GM21723 (cell line): ENCODE measurements around the gene NPBWR2.
"Not testable (repeated sequence)": the region's sequence is repeated elsewhere in the genome, so short reads cannot be mapped to it uniquely, and the experiment has no call there.

Source experiments
- ATAC-seq: cut with Tn5 transposase; IDR thresholded peaks from one replicate; pipeline ENCODE4 v1.9.1; 2021; ENCODE audit warnings: mild to moderate bottlenecking, moderate library complexity; ENCODE audit not compliant: unreplicated experiment

The NPBWR2 gene

DNA sequence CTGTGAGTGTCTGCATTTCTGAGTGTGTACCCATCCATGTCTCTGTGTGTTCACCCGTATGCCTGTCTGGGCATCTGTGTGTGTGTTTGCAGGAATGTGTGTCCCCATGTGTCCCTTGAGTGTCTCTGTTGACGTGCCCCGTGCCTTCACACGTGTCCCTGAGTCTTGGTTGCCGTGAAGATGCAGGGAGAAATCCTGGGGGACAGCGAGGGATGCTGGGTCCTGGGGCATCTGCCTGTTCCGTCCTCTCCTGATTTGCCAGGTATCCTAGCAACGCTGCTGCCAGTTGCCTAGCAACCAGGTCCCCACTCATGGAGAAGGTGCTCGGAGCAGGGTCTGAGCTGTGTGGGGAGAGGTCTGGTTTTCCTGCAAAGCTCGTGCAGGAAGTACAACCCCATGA is 17.2 kb downstream of the NPBWR2 start:
- ATAC-seq, result no peak

- ATAC-seq, result not testable (repeated sequence)
These were observed 18.8 kb downstream of the NPBWR2 start for GRCh38 chr20:64088586-64088985.

DNA sequence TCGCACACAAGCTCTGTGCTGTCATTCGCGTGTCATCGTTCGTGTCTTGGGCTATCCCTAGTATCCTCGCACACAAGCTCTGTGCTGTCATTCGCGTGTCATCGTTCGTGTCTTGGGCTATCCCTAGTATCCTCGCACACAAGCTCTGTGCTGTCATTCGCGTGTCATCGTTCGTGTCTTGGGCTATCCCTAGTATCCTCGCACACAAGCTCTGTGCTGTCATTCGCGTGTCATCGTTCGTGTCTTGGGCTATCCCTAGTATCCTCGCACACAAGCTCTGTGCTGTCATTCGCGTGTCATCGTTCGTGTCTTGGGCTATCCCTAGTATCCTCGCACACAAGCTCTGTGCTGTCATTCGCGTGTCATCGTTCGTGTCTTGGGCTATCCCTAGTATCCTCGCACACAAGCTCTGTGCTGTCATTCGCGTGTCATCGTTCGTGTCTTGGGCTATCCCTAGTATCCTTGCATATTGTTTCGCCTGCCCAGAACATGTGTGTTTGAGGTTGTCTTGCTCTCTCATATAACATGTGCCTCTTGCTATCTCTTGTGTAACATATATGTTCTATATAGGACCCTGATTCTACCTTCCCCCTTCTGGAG is 20.0 kb downstream of the NPBWR2 start:
- not testable (repeated sequence) for ATAC-seq

DNA sequence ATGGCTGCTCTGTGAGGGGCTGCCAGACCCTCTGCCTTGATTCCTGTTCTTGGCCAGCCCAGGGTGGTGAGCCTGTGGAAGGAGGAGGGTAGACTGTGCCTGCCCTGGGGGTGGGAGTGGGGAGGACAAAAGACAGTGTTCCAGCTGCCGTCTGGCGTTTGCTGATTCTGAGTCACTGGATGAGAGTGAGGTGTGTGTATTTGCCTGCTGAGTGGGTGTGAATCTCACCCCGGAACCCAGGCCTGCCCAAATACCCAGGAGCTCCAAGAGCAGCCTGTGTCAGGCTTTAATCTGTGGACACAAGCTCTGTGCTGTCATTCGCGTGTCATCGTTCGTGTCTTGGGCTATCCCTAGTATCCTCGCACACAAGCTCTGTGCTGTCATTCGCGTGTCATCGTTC is 20.6 kb downstream of the NPBWR2 start:
- ATAC-seq, result no peak

GRCh38 chr20:64084685-64085152 is 22.6 kb downstream of the NPBWR2 start:
- ATAC-seq, result no peak

- no peak for ATAC-seq
These were observed 23.3 kb downstream of the NPBWR2 start, which contains the start of gene LKAAEAR1 for GRCh38 chr20:64083804-64084684. TSS of gene LKAAEAR1 (minus strand) at chr20:64084398. CDS start at chr20:64084219, 179 bp downstream.

GRCh38 chr20:64083378-64083803 is 24.0 kb downstream of the NPBWR2 start:
- ATAC-seq, result peak; percentile 34

- no peak for ATAC-seq
These were observed 24.5 kb downstream of the NPBWR2 start for GRCh38 chr20:64082820-64083377.

- no peak for ATAC-seq
These were observed 25.1 kb downstream of the NPBWR2 start for GRCh38 chr20:64082126-64082731.

DNA sequence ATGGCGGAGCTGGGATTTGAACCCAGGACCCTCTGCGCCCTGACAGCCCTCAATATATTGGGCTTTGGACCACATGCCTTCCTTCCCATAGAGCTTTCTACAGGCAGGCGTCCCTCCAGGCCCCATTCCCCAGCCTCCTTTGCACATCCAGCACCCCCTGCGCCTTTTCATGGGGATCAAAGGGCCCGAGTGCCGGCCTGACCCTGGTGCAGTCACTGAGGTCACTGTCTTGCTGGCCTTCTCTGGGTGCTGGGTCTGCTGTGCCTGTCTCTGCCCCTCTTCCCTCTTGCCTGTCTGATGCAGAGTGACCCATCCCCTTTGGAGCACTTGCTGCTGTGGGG is 25.8 kb downstream of the NPBWR2 start:
- ATAC-seq, result no peak

- no peak for ATAC-seq
These were observed 26.3 kb downstream of the NPBWR2 start for GRCh38 chr20:64080813-64081623.

GRCh38 chr20:64080013-64080812 is 27.2 kb downstream of the NPBWR2 start, which contains the start of gene OPRL1:
TSS of gene OPRL1 (plus strand) at chr20:64080082. CDS start at chr20:64092721, 12,639 bp downstream.
- ATAC-seq, result no peak

- ATAC-seq, result peak; percentile 39
These were observed 27.9 kb downstream of the NPBWR2 start, which contains the start of gene RGS19 for GRCh38 chr20:64079273-64080012. TSS of gene RGS19 (minus strand) at chr20:64079518. CDS start at chr20:64076886, 2,632 bp downstream.

DNA sequence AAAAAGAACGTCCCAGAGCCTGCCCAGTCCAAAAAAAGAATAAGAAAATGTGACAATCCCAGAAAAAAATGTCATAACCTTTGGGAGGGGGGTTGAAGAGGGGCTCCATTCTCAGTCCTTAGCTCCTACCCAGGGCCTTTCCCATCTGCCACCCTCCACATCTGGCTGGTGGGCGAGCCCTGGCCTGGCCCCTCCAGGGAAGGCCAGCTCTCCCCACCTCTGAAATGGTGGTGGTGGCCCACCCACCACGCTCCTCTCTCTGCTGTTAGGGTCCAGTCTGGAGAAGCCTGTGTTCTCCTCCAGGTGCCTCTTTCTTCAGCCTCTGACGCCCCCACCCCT is 28.5 kb downstream of the NPBWR2 start:
- ATAC-seq, result no peak

- ATAC-seq, result no peak
These were observed 29.4 kb downstream of the NPBWR2 start for GRCh38 chr20:64077876-64078551.

- no peak for ATAC-seq
These were observed 29.9 kb downstream of the NPBWR2 start for GRCh38 chr20:64077541-64077875.

- ATAC-seq, result peak; percentile 35
These were observed 30.3 kb downstream of the NPBWR2 start for GRCh38 chr20:64077094-64077493.
